Measurements from ENCODE around the gene NTRK3.

DNA sequence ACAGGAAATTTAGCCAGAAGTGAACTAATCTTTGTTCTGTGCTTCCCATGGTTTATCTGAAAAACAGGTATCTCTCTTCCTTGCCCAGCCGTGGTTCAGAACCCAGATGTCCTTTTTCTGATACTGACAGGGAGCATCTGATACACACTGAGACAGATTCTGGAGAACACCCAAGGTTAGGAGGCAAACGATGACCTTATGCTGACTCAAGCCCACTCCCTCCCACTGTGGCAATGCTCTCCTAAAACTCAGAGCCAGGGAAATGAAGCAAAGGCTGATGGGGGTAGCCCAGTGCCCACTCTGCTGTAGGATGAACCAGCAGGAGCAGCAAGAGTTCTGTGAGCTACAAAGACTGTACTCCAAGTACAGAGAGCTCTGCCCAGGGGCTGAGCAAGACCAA, 225.1 kb downstream of the NTRK3 start:
- TF ChIP-seq, protein P1, sequence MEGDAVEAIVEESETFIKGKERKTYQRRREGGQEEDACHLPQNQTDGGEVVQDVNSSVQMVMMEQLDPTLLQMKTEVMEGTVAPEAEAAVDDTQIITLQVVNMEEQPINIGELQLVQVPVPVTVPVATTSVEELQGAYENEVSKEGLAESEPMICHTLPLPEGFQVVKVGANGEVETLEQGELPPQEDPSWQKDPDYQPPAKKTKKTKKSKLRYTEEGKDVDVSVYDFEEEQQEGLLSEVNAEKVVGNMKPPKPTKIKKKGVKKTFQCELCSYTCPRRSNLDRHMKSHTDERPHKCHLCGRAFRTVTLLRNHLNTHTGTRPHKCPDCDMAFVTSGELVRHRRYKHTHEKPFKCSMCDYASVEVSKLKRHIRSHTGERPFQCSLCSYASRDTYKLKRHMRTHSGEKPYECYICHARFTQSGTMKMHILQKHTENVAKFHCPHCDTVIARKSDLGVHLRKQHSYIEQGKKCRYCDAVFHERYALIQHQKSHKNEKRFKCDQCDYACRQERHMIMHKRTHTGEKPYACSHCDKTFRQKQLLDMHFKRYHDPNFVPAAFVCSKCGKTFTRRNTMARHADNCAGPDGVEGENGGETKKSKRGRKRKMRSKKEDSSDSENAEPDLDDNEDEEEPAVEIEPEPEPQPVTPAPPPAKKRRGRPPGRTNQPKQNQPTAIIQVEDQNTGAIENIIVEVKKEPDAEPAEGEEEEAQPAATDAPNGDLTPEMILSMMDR (optimal IDR thresholded peaks at IDR 0.05 in 1 of 3, IDR thresholded peaks at IDR 0.05 in 1 of 3, conservative IDR thresholded peaks at IDR 0.05 in 1 of 3; ENCODE audit: extremely low read depth in 1 of 3, insufficient read depth in 2 of 3, low read length in 3 of 3): no peak
- no peak for TF ChIP-seq EZH2 (IDR thresholded peaks at IDR 0.05; ENCODE audit: low read length)
